Suppressor macrophage (primary cell): ENCODE measurements around the gene ZNF593.
A peak's percentile ranks its signal among the peaks of the same experiment; 100 is the strongest.

Experiments
- DNase-seq, 4 experiments: peaks; one replicate each; pipeline ENCODE4 v3.0.0-alpha.2; 2020 to 2022

The ZNF593 gene

GRCh38 chr1:26170472-26170821 lies 739 bp downstream of the ZNF593 start:
- DNase-seq, result no peak

GRCh38 chr1:26171084-26172072 lies 1.7 kb downstream of the ZNF593 start, which contains the start of gene ZNF593OS:
TSS of gene ZNF593OS (minus strand) at chr1:26171832. CDS start at chr1:26171661, 171 bp downstream.
- DNase-seq, result no peak

- no peak for DNase-seq
These were observed 5.6 kb downstream of the ZNF593 start for GRCh38 chr1:26175346-26175745.

GRCh38 chr1:26177182-26177684 lies 7.5 kb downstream of the ZNF593 start, which contains the start of gene CNKSR1:
TSS of gene CNKSR1 (plus strand) at chr1:26177491. CDS start at chr1:26177548, 57 bp downstream.
- DNase-seq, result no peak

GRCh38 chr1:26180010-26180506 lies 10.3 kb downstream of the ZNF593 start:
- DNase-seq, result no peak

- DNase-seq, result no peak
These were observed 12.1 kb downstream of the ZNF593 start for GRCh38 chr1:26181586-26182382.

GRCh38 chr1:26182383-26182696 lies 12.6 kb downstream of the ZNF593 start:
- no peak for DNase-seq

- no peak for DNase-seq
These were observed 14.4 kb downstream of the ZNF593 start for GRCh38 chr1:26184086-26184485.

GRCh38 chr1:26184883-26185282 lies 15.2 kb downstream of the ZNF593 start:
- no peak for DNase-seq

GRCh38 chr1:26187882-26188281 lies 18.2 kb downstream of the ZNF593 start:
- DNase-seq, result no peak

GRCh38 chr1:26188477-26188876 lies 18.8 kb downstream of the ZNF593 start:
- DNase-seq, result no peak

- DNase-seq, result no peak
These were observed 19.6 kb downstream of the ZNF593 start for GRCh38 chr1:26189331-26189730.

- no peak for DNase-seq
These were observed 20.1 kb downstream of the ZNF593 start for GRCh38 chr1:26189751-26190275.

- peak in 3 of 4 experiments; percentile 10 to 29 (median 20) for DNase-seq
These were observed 20.8 kb downstream of the ZNF593 start, which contains the start of gene CATSPER4 for GRCh38 chr1:26190373-26190987. TSS of gene CATSPER4 (plus strand) at chr1:26190602. CDS start at chr1:26190628, 26 bp downstream.

GRCh38 chr1:26191739-26192138 lies 22.0 kb downstream of the ZNF593 start:
- no peak for DNase-seq

- no peak for DNase-seq
These were observed 26.1 kb downstream of the ZNF593 start for GRCh38 chr1:26195805-26196204.

GRCh38 chr1:26197301-26197700 lies 27.6 kb downstream of the ZNF593 start:
- no peak for DNase-seq

- no peak for DNase-seq
These were observed 28.1 kb downstream of the ZNF593 start for GRCh38 chr1:26197813-26198212.

- DNase-seq, result no peak
These were observed 30.7 kb downstream of the ZNF593 start for GRCh38 chr1:26200413-26200812.

- DNase-seq, result peak in 3 of 4 experiments; percentile 8 to 23 (median 16)
These were observed 34.1 kb downstream of the ZNF593 start for GRCh38 chr1:26203642-26204318.

GRCh38 chr1:26210147-26210870 lies 40.6 kb downstream of the ZNF593 start:
- no peak for DNase-seq
